T-cell (primary cell): ENCODE measurements around the gene HBP1. TPM values are rescaled to one million over a fixed set of nuclear protein-coding genes. Genes with fewer than 3 reads are reported as not detected.
A peak's percentile ranks its signal among the peaks of the same experiment; 100 is the strongest.

Experiments used
- ATAC-seq, 4 experiments: fragments of 200-7000 bp in 3 of 4; fragments of 150-1000 bp in 1 of 4; cut with Tn5 transposase; replicated peaks in 1 of 4; 1 replicate in 3 of 4; 2 replicates in 1 of 4; pipeline ENCODE4 v1.10.0; 2021; ENCODE audit warnings: moderate library complexity in 3 of 4, mild to moderate bottlenecking in 2 of 4, moderate number of reproducible peaks in 1 of 4
- CTCF ChIA-PET, 2 donors: fragments of 300-600 bp; sonication (Branson Sonifier 250); formaldehyde crosslinking; loops; one replicate each; lab custom pipeline; 2022; ENCODE audit warnings: antibody characterized with exemption in 2 of 2; lab: Charles Lee
- POLR2A ChIA-PET, 2 donors: fragments of 300-600 bp; sonication (Branson Sonifier 250); formaldehyde crosslinking; loops; one replicate each; lab custom pipeline; 2022; ENCODE audit warnings: antibody characterized with exemption in 2 of 2; lab: Charles Lee
- DNase-seq, 35 experiments: peaks; one replicate each; pipeline versions ENCODE4 v3.0.0 to v3.0.0-alpha.2; 2013 to 2023
- H3K27ac ChIP-seq: one replicate; pipeline ENCODE4 v1.5.1; 2013; ENCODE audit warnings: low read length
- H3K27me3 ChIP-seq, 2 experiments: replicated peaks in 1 of 2; 1 replicate in 1 of 2; 2 replicates in 1 of 2; pipeline versions ENCODE4 v1.6.1 to v1.7.0; 2013; ENCODE audit warnings: low read length in 1 of 2, mixed read lengths in 1 of 2; ENCODE audit not compliant: control insufficient read depth in 2 of 2, insufficient read depth in 2 of 2; ENCODE audit errors: extremely low read depth in 1 of 2
- H3K36me3 ChIP-seq, 2 donors: 1 replicate in 1 of 2; 2 replicates in 1 of 2; pipeline versions ENCODE4 v1.6.1 to v1.7.0; 2013; ENCODE audit warnings: low read length in 1 of 2; ENCODE audit not compliant: control insufficient read depth in 2 of 2, insufficient read depth in 1 of 2; ENCODE audit errors: extremely low read depth in 1 of 2
- H3K4me1 ChIP-seq, 2 experiments: 1 replicate in 1 of 2; 2 replicates in 1 of 2; pipeline versions ENCODE4 v1.6.1 to v1.7.0; 2013; ENCODE audit warnings: low read length in 2 of 2, mixed read lengths in 1 of 2; ENCODE audit not compliant: insufficient read depth in 2 of 2, control insufficient read depth in 1 of 2; ENCODE audit errors: extremely low read depth in 1 of 2
- H3K4me3 ChIP-seq, 2 donors: 1 replicate in 1 of 2; 2 replicates in 1 of 2; pipeline versions ENCODE4 v1.5.1 to v1.7.0; 2013; ENCODE audit warnings: mild to moderate bottlenecking in 2 of 2, low read length in 1 of 2, moderate library complexity in 1 of 2; ENCODE audit not compliant: control insufficient read depth in 1 of 2; ENCODE audit errors: extremely low read depth in 1 of 2
- H3K9me3 ChIP-seq: 2 replicates; pipeline ENCODE4 v1.7.0; 2013
- H3K27ac Mint-ChIP-seq, 2 donors: one replicate each; pipeline ENCODE4 v1.8.0; 2020 to 2021; ENCODE audit warnings: mild to moderate bottlenecking in 2 of 2, mixed read lengths in 2 of 2
- H3K27me3 Mint-ChIP-seq, 2 donors: one replicate each; pipeline ENCODE4 v1.8.0; 2021 to 2022; ENCODE audit warnings: mixed read lengths in 2 of 2
- H3K36me3 Mint-ChIP-seq: one replicate; pipeline ENCODE4 v1.8.0; 2021; ENCODE audit warnings: mixed read lengths
- H3K4me1 Mint-ChIP-seq, 3 donors: one replicate each; pipeline ENCODE4 v1.8.0; 2020 to 2022; ENCODE audit warnings: mixed read lengths in 3 of 3, mild to moderate bottlenecking in 1 of 3
- H3K4me3 Mint-ChIP-seq, 3 donors: one replicate each; pipeline ENCODE4 v1.8.0; 2020 to 2022; ENCODE audit warnings: mild to moderate bottlenecking in 3 of 3, mixed read lengths in 3 of 3, moderate library complexity in 3 of 3
- H3K9me3 Mint-ChIP-seq, 3 donors: one replicate each; pipeline ENCODE4 v1.8.0; 2020 to 2022; ENCODE audit warnings: mixed read lengths in 3 of 3
- WGBS: methylation state at CpG from one replicate; pipeline ENCODE4 v1.1.5; 2013; ENCODE audit warnings: missing lambda C conversion rate; ENCODE audit not compliant: insufficient coverage; 5-methylcytosine and 5-hydroxymethylcytosine counted together
- total RNA-seq, 35 experiments: library from RNA in 6 of 35; stranded (reverse) in 6 of 35; fragments of 120-200 nt in 1 of 35; gene quantifications; one replicate each; pipeline versions ENCODE4 v1.2.1 to v1.2.4 and lab custom pipeline; 2013 to 2026

The HBP1 gene, protein sequence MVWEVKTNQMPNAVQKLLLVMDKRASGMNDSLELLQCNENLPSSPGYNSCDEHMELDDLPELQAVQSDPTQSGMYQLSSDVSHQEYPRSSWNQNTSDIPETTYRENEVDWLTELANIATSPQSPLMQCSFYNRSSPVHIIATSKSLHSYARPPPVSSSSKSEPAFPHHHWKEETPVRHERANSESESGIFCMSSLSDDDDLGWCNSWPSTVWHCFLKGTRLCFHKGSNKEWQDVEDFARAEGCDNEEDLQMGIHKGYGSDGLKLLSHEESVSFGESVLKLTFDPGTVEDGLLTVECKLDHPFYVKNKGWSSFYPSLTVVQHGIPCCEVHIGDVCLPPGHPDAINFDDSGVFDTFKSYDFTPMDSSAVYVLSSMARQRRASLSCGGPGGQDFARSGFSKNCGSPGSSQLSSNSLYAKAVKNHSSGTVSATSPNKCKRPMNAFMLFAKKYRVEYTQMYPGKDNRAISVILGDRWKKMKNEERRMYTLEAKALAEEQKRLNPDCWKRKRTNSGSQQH
- total RNA-seq: 100 to 1,000 TPM in 2 of 5 donors, 10 to 100 TPM in 3; 78.6 to 211 (median 92.0) TPM
- total RNA-seq (2013): 99.3 TPM
- total RNA-seq (lab: John Stamatoyannopoulos, UW): 21.2 to 415 (median 197) reads per million in 29 experiments

DNA sequence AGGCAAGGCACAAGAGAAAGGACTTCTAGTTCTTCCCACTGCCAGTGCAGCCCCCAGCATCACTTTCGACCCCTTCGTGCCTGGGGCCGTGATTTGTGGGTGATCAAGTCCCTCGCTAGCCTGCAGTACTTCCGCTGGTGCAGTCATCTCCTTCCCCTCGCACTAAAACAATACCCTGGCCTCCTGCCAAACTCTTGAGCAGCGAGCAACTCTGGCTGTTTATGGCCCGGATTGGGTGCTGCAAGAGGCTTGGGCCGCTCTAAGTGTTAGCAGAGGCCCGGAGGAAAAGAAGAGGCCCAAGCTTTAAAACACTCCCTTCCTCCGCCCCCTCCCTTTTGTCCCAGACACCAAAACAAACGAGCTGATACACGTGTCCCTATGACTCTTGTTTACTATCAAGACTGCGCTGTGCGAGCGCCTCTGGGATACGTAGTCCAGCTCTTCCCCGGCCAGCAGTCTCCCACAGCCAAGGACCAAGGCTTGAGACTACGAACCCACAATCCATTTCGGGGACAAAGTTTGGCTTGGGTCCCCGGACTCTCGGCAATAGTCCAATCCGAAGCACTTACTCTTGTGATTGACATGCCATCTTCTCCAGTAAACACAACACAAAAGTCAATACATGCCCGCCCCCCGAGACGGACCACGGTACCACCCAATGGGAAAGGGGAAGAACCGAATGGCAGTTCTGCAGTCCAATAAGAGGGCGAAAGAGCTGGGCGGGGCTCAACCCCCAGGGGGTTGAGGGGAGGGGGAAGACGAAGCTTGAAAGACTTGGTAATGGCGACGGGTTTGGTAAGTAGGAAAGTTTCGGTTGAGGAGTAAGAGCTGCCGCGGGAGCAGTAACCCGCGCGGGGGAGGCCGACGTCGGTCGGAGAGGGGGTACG lies at the start of gene HBP1:
Gene HBP1 (plus strand): TSS at position 771 of the 887 bp plus-strand sequence. CDS start 10,891 bp downstream, outside the sequence.
- POLR2A ChIA-PET: interaction anchor here (0.6 to 3.7 kb wide), 40 partner anchors 12 to 1637 kb away, joined by 3 to 76 read pairs (median 6); partner anchors contain the start of genes PIK3CG (in 2 of the 2), CBLL1 (in 1 of the 2), NAMPT (in 1 of the 2) and RINT1 (in 1 of the 2)

DNA sequence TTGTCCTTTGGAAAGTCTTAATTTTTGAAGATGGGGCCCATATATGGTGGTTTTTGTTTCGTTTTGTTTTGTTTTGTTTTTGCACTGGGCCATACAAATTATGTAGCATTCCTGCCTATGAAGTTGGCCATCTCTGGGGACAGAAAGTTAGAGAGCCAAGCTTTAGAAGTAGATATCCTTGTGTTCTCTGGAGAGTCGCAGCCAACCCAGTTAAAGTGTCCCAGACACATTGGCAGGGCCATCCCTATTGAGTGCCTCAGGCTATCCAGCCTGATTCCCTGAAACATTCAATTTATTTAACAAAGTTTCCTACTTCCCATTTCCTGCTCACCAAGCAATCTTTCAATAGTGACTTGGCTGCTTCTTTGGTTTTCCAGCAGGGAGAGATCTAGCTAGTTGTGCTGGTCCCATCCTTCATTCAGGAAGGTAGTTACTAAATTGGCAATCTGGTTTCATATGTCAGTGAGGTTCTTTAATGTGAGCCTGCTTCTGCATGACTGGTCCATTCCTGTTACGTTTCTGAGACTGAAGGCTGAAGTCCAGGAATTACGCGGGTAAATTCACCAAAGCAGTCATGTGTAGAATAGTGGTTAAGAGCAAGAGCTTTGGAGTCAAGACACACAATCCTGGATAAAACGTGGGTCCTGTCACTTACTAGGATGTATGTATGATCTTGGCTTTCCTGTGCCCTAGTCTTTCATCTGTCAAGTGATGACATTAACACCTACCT lies 49.3 kb upstream of the HBP1 start:
- Histone ChIP-seq H3K27me3 (no peaks in the 10 kb centered on the region), H3K4me1 (no peaks in the 10 kb centered on the region), H3K9me3 (no peaks in the 10 kb centered on the region), H3K4me3 (no peak overlapping the region), H3K36me3 (no peaks in the 10 kb centered on the region), H3K27ac (no peak overlapping the region)
- no peak for DNase-seq
- no peaks in the 10 kb centered on the region for H3K4me1 Mint-ChIP-seq
- H3K27ac Mint-ChIP-seq: no peak overlapping the region
- ChIA-PET POLR2A (no interaction called here), CTCF (no interaction called here)
- H3K9me3 Mint-ChIP-seq: no peaks in the 10 kb centered on the region
- ATAC-seq: no peak
- H3K36me3 Mint-ChIP-seq: no peaks in the 10 kb centered on the region
- no peak overlapping the region for H3K4me3 Mint-ChIP-seq
- peaks cover 0 to 5% of the 10 kb centered on the region in 2 donors for H3K27me3 Mint-ChIP-seq
- WGBS: 81% methylated on average over 3 of the region's 6 CpGs

More for the DNA sequence above, at the start of gene HBP1:
- peak within 1 kb of the TSS; percentile 99 to 100 for H3K27ac Mint-ChIP-seq
- peak within 1 kb of the TSS; percentile 93 to 98 (median 94) for H3K4me3 Mint-ChIP-seq
- Histone ChIP-seq H3K4me1 (peaks cover 18 to 25% of the 10 kb centered on the region in 2 experiments), H3K9me3 (no peaks in the 10 kb centered on the region), H3K27me3 (no peaks in the 10 kb centered on the region), H3K4me3 (peak within 1 kb of the TSS; percentile 90 to 92), H3K36me3 (no peaks in the 10 kb centered on the region), H3K27ac (peak within 1 kb of the TSS; percentile 96)
- H3K27me3 Mint-ChIP-seq: peaks cover 2 to 5% of the 10 kb centered on the region in 2 donors
- ATAC-seq: peak; percentile 84 to 88 (median 86)
- DNase-seq: peak; percentile 92 to 100 (median 98)
- under 1% methylated on average over 38 of the region's 44 CpGs for WGBS
- CTCF ChIA-PET: interaction anchor here (0.5 to 4.5 kb wide), 22 partner anchors 9 to 1637 kb away, joined by 3 to 101 read pairs (median 4); partner anchors contain the start of genes CCDC71L (in 1 of the 2), PIK3CG (in 1 of the 2) and RINT1 (in 1 of the 2)
- no peaks in the 10 kb centered on the region for H3K9me3 Mint-ChIP-seq
- peaks cover 29 to 44% (median 37%) of the 10 kb centered on the region in 3 donors for H3K4me1 Mint-ChIP-seq
- peaks cover 5% of the 10 kb centered on the region for H3K36me3 Mint-ChIP-seq

DNA sequence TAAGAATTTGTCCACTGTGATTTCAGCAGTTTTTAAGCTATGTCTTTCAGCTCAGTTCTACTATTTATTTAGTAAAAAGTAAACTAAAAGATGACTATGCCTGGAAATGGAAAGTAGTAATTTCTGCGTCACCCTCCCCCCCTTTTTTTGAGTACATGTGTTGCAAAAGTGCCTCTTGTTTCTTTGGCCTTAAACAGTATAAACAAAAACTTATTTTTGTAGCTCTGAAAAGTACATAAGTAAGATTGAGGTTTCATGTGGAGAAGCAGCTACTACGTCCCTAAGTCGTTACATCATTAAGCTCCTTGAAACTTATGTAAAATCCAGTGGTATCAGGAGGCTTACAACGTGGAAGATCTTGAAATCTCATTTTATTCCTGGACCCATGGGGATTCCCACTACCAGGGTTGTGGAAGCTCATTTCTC lies 46.3 kb upstream of the HBP1 start:
- H3K27ac ChIP-seq: no peak overlapping the region

DNA sequence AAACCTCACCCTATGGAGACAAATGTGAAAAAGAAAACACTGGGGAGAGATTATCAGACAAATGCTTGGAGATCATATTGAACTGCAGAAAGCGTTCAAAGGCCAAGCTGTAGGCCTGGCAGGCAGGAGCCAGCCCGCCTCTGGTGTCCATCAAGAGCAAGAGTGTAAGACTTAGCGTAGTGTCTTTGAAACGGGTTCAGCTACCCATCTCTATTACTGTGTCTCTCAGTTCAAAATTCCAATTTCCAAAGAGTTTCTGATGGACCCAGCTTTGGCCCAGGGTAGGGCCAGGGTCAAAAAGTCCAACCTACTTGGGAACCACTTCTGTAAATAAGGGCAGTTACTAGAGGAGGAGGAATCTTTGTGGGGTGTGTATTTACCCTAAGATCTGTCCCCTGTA lies 45.4 kb upstream of the HBP1 start:
- Histone ChIP-seq H3K36me3 (no peaks in the 10 kb centered on the region), H3K27me3 (no peaks in the 10 kb centered on the region), H3K4me1 (peaks cover 9 to 14% of the 10 kb centered on the region in 2 experiments), H3K9me3 (no peaks in the 10 kb centered on the region), H3K4me3 (no peak overlapping the region), H3K27ac (no peak overlapping the region)
- no peaks in the 10 kb centered on the region for H3K36me3 Mint-ChIP-seq
- H3K27ac Mint-ChIP-seq: no peak overlapping the region
- CTCF ChIA-PET: interaction anchor here in 1 of 2 donors (1.1 to 2.0 kb wide), 2 partner anchors 8 to 14 kb away, joined by 3 to 9 read pairs; no protein-coding TSS in a partner anchor
- 100% methylated on average over 2 of the region's 4 CpGs for WGBS
- DNase-seq (no peak), ATAC-seq (no peak)
- H3K27me3 Mint-ChIP-seq: no peaks in the 10 kb centered on the region
- H3K4me1 Mint-ChIP-seq: peaks cover 22 to 30% (median 24%) of the 10 kb centered on the region in 3 donors
- H3K4me3 Mint-ChIP-seq: no peak overlapping the region
- H3K9me3 Mint-ChIP-seq: no peaks in the 10 kb centered on the region
- POLR2A ChIA-PET: interaction anchor here in 1 of 2 donors (0.5 to 1.0 kb wide), 2 partner anchors 51 to 210 kb away, joined by 3 read pairs; no protein-coding TSS in a partner anchor

More for the DNA sequence above, 46.3 kb upstream of the HBP1 start:
- ChIA-PET CTCF (interaction anchor here in 1 of 2 donors (0.6 to 2.0 kb wide), 4 partner anchors 9 to 222 kb away, joined by 3 to 9 read pairs (median 4); no protein-coding TSS in a partner anchor), POLR2A (interaction anchor here (0.6 to 1.0 kb wide), 5 partner anchors 22 to 1481 kb away, joined by 3 to 12 read pairs (median 4); no protein-coding TSS in a partner anchor)
- ATAC-seq (no peak), DNase-seq (no peak)
- Mint-ChIP-seq H3K27ac (no peak overlapping the region), H3K9me3 (no peaks in the 10 kb centered on the region), H3K4me3 (no peak overlapping the region), H3K36me3 (no peaks in the 10 kb centered on the region), H3K4me1 (peaks cover 17 to 23% (median 20%) of the 10 kb centered on the region in 3 donors), H3K27me3 (peaks cover 0 to 5% of the 10 kb centered on the region in 2 donors)
- Histone ChIP-seq H3K4me1 (peaks cover 9 to 14% of the 10 kb centered on the region in 2 experiments), H3K36me3 (no peaks in the 10 kb centered on the region), H3K27me3 (no peaks in the 10 kb centered on the region), H3K9me3 (no peaks in the 10 kb centered on the region), H3K4me3 (no peak overlapping the region)
- WGBS: no CpG with 5 or more reads among the region's 4 CpGs

DNA sequence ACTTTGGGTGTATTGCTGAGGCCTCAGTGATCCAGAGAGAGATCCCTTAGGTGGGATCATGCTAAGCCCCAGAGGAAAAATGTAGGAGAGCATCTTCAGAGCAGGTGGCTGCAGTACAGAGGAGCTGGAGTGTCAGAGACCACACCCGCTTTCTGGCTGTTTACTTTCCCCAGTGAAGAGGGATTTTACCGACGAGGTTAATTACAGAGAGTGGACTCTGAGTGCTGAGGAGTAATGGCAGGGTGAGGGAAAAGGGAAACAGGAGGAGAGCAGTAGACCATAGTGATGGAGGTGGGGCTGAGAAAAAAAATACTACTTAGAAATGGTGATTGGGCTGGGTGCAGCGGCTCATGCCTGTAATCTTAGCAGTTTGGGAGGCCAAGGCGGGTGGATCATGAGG lies 43.3 kb upstream of the HBP1 start:
- Mint-ChIP-seq H3K36me3 (no peaks in the 10 kb centered on the region), H3K4me3 (peak overlapping the region; percentile 73 to 80 (median 80)), H3K27ac (peak overlapping the region; percentile 91 to 94), H3K27me3 (no peaks in the 10 kb centered on the region), H3K9me3 (no peaks in the 10 kb centered on the region), H3K4me1 (peaks cover 22 to 30% (median 24%) of the 10 kb centered on the region in 3 donors)
- whole genome bisulfite sequencing: 76% methylated on average over 3 of the region's 5 CpGs
- no peaks in the 10 kb centered on the region for H3K27me3 ChIP-seq
- H3K4me1 ChIP-seq: peaks cover 9 to 14% of the 10 kb centered on the region in 2 experiments
- H3K4me3 ChIP-seq: no peak overlapping the region
- POLR2A ChIA-PET: interaction anchor here (0.7 to 1.1 kb wide), 5 partner anchors 14 to 243 kb away, joined by 3 to 17 read pairs (median 8); no protein-coding TSS in a partner anchor
- no peaks in the 10 kb centered on the region for H3K36me3 ChIP-seq
- H3K27ac ChIP-seq: peak overlapping the region; percentile 87
- ATAC-seq (no peak), DNase-seq (no peak)
- CTCF ChIA-PET: interaction anchor here (0.6 to 1.5 kb wide), 4 partner anchors 24 to 178 kb away, joined by 3 to 7 read pairs (median 4); partner anchors contain the start of gene HBP1 (in 1 of the 2)
- no peaks in the 10 kb centered on the region for H3K9me3 ChIP-seq
